IMR-90 (cell line): ENCODE data around the gene SLC23A1. TPM values are rescaled to one million over a fixed set of nuclear protein-coding genes. Genes with fewer than 3 reads are reported as not detected.

Experiments
- ATAC-seq: fragments of 200-7000 bp; cut with Tn5 transposase; 2 replicates; pipeline ENCODE4 v1.9.1; 2020; ENCODE audit warnings: low read depth, mild to moderate bottlenecking, moderate library complexity
- BruUV-seq: library from RNA; stranded (reverse); fragments of 400-500 nt; replicated peaks from 2 replicates; lab custom pipeline; 2021; lab: Mats Ljungman, UMichigan
- CTCF ChIA-PET: fragments of 300-600 bp; formaldehyde crosslinking; extraction: SDS; loops from one replicate; lab custom pipeline; 2021; ENCODE audit warnings: antibody characterized with exemption; lab: Yijun Ruan, JAX
- POLR2A ChIA-PET: fragments of 300-600 bp; sonication (Branson Sonifier 250); formaldehyde crosslinking; loops from one replicate; lab custom pipeline; 2022; ENCODE audit warnings: antibody characterized with exemption; ENCODE audit not compliant: unreplicated experiment; lab: Charles Lee
- DNase-seq: peaks from one replicate; pipeline ENCODE4 v3.0.0; 2013
- H2AFZ ChIP-seq: replicated peaks from 2 replicates; pipeline ENCODE3; 2013; ENCODE audit warnings: low read length, mild to moderate bottlenecking; ENCODE audit not compliant: poor library complexity
- H2AK5ac ChIP-seq: 2 replicates; pipeline ENCODE4 v1.6.1; 2013; ENCODE audit warnings: low read depth, low read length, inconsistent platforms
- H2AK9ac ChIP-seq: replicated peaks from 2 replicates; pipeline ENCODE3; 2013; ENCODE audit warnings: mild to moderate bottlenecking, low read depth, low read length, moderate library complexity; ENCODE audit not compliant: poor library complexity
- H2BK120ac ChIP-seq: 2 replicates; pipeline ENCODE4 v1.6.1; 2013; ENCODE audit warnings: low read depth, low read length, inconsistent platforms
- H2BK15ac ChIP-seq: 3 replicates; pipeline ENCODE4 v1.6.1; 2013; ENCODE audit warnings: low read depth, low read length, inconsistent platforms
- H2BK20ac ChIP-seq: 2 replicates; pipeline ENCODE4 v1.6.1; 2013; ENCODE audit warnings: low read depth, mild to moderate bottlenecking, inconsistent platforms, low read length, moderate library complexity
- H2BK5ac ChIP-seq: 2 replicates; pipeline ENCODE4 v1.6.1; 2013; ENCODE audit warnings: mild to moderate bottlenecking, low read depth, low read length, inconsistent platforms; ENCODE audit not compliant: poor library complexity, severe bottlenecking
- H3K14ac ChIP-seq: replicated peaks from 2 replicates; pipeline ENCODE4 v1.6.1; 2013; ENCODE audit warnings: low read depth, low read length, inconsistent platforms
- H3K18ac ChIP-seq: 2 replicates; pipeline ENCODE4 v1.6.1; 2013; ENCODE audit warnings: low read depth, low read length, control low read depth
- H3K23ac ChIP-seq: 2 replicates; pipeline ENCODE4 v1.6.1; 2013; ENCODE audit warnings: low read depth, low read length, inconsistent platforms
- H3K27ac ChIP-seq: 2 replicates; pipeline ENCODE4 v1.5.1; 2013; ENCODE audit warnings: mild to moderate bottlenecking, control low read depth, low read length; ENCODE audit not compliant: insufficient read depth
- H3K27me3 ChIP-seq: 2 replicates; pipeline ENCODE4 v1.6.1; 2013; ENCODE audit warnings: low read length; ENCODE audit not compliant: control insufficient read depth, insufficient read depth
- H3K36me3 ChIP-seq: 2 replicates; pipeline ENCODE4 v1.6.1; 2013; ENCODE audit warnings: low read length, mixed read lengths; ENCODE audit not compliant: control insufficient read depth, insufficient read depth
- H3K4ac ChIP-seq: 2 replicates; pipeline ENCODE4 v1.6.1; 2013; ENCODE audit warnings: low read depth, low read length, inconsistent platforms
- H3K4me1 ChIP-seq: 2 replicates; pipeline ENCODE4 v1.6.1; 2013; ENCODE audit warnings: low read length, mixed read lengths; ENCODE audit not compliant: control insufficient read depth, insufficient read depth
- H3K4me2 ChIP-seq: 2 replicates; pipeline ENCODE4 v1.6.1; 2013; ENCODE audit warnings: low read depth, mild to moderate bottlenecking, control low read depth, low read length, moderate library complexity
- H3K4me3 ChIP-seq: 2 replicates; pipeline ENCODE4 v1.5.1; 2013; ENCODE audit warnings: low read depth, mild to moderate bottlenecking, control low read depth, low read length, moderate library complexity; ENCODE audit not compliant: insufficient read depth
- H3K56ac ChIP-seq: 2 replicates; pipeline ENCODE4 v1.6.1; 2013; ENCODE audit warnings: low read length, inconsistent platforms; ENCODE audit not compliant: insufficient read depth; ENCODE audit errors: extremely low read depth
- H3K79me1 ChIP-seq, 2 experiments: 2 replicates each; pipeline ENCODE4 v1.6.1; 2013; ENCODE audit warnings: low read length in 2 of 2, inconsistent platforms in 1 of 2, low read depth in 1 of 2
- H3K9ac ChIP-seq: 2 replicates; pipeline ENCODE4 v1.6.1; 2013; ENCODE audit warnings: low read depth, low read length, control low read depth
- H3K9me1 ChIP-seq: 2 replicates; pipeline ENCODE4 v1.6.1; 2013; ENCODE audit warnings: low read length, inconsistent platforms; ENCODE audit not compliant: insufficient read depth
- H3K9me3 ChIP-seq: 2 replicates; pipeline ENCODE4 v1.6.1; 2013; ENCODE audit warnings: low read length; ENCODE audit not compliant: control insufficient read depth, insufficient read depth
- H4K20me1 ChIP-seq: 2 replicates; pipeline ENCODE4 v1.6.1; 2013; ENCODE audit warnings: low read length, inconsistent platforms; ENCODE audit not compliant: insufficient read depth
- H4K5ac ChIP-seq: 2 replicates; pipeline ENCODE4 v1.6.1; 2013; ENCODE audit warnings: mild to moderate bottlenecking, low read depth, low read length, control low read depth
- H4K8ac ChIP-seq, 2 experiments: 2 replicates each; pipeline ENCODE4 v1.6.1; 2013; ENCODE audit warnings: low read depth in 2 of 2, low read length in 2 of 2, control low read depth in 1 of 2, inconsistent platforms in 1 of 2
- H4K91ac ChIP-seq: 2 replicates; pipeline ENCODE4 v1.6.1; 2013; ENCODE audit warnings: low read depth, low read length, inconsistent platforms; ENCODE audit not compliant: insufficient read depth
- CHD1 ChIP-seq: IDR thresholded peaks from 2 replicates; pipeline ENCODE4 v1.6.1; 2012; ENCODE audit warnings: low read depth, low read length, improper control_type of control experiment
- FOS ChIP-seq: fragments of 150-350 bp; IDR thresholded peaks from 2 replicates; pipeline ENCODE4 v1.6.1; 2016; ENCODE audit warnings: low read depth, low read length
- RAD21 ChIP-seq: IDR thresholded peaks from 2 replicates; pipeline ENCODE4 v1.6.1; 2012; ENCODE audit warnings: low read length, improper control_type of control experiment
- RFX5 ChIP-seq: IDR thresholded peaks from 2 replicates; pipeline ENCODE4 v1.8.0; 2012; ENCODE audit warnings: low read depth, mild to moderate bottlenecking, low read length, moderate library complexity
- WGBS, 2 experiments: methylation state at CpG; one replicate each; pipeline versions ENCODE4 v1.1.5 to v1.1.7; 2013; ENCODE audit warnings: missing lambda C conversion rate in 2 of 2; ENCODE audit not compliant: insufficient read length in 1 of 2; ENCODE audit errors: extremely low coverage in 2 of 2; 5-methylcytosine and 5-hydroxymethylcytosine counted together
- dilution Hi-C: fragments of 300-500 bp; cut with HindIII; formaldehyde crosslinking; loops from one replicate; pipeline ENCODE4 v1.14.3; 2018; ENCODE audit warnings: low sequenced_read_pairs; ENCODE audit not compliant: unreplicated experiment
- in situ Hi-C: fragments of 300-500 bp; cut with MboI; formaldehyde crosslinking; loops from 3 replicates; pipeline ENCODE4 v1.14.3; 2019; ENCODE audit warnings: low sequenced_read_pairs, inconsistent platforms, mixed read lengths
- intact Hi-C: fragments of 100-400 bp; cut with micrococcal nuclease; formaldehyde crosslinking; loops from 2 replicates; pipeline ENCODE4 v1.10.0; 2022
- polyA plus RNA-seq, 3 experiments: library from polyadenylated mRNA; depleted of rRNA; stranded (reverse); fragments of >200 nt; gene quantifications; 2 replicates each; pipeline ENCODE4 v1.2.3, GENCODE V29; 2012; ENCODE audit warnings: low replicate concordance in 1 of 3
- total RNA-seq: library from RNA; depleted of rRNA; stranded (reverse); fragments of >200 nt; gene quantifications from 2 replicates; pipeline ENCODE4 v1.2.3, GENCODE V29; 2012

Gene SLC23A1
- total and polyA plus RNA-seq, 2 of the 4 experiments (the other 2 are of a cell fraction), result not detected

DNA sequence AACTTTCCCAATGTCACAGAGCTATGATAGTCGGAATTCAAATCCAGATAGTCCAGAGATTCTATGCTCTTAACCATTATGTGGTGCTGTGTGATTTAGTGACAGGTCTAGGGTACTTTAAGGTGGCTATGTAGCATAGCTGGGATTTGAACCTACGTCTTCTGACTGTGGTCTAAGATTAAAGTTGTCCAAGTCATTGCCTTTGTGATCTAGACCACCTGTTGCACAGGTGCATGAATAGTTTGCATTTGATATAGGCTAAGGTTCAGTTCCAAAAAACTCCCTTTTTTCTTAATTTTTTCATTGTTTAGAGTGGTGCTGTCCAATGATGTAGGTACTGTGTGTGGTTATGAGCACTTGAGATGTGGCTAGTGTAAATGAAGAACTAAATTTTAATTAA is 38.9 kb downstream of the SLC23A1 start:
- H3K4me3 ChIP-seq, result no peak overlapping the region
- no peak overlapping the region for H4K8ac ChIP-seq
- H3K18ac ChIP-seq, result no peak overlapping the region
- H3K4ac ChIP-seq, result no peak overlapping the region
- H2BK5ac ChIP-seq, result no peak overlapping the region
- TF ChIP-seq RFX5 (no peak), RAD21 (no peak), FOS (no peak), CHD1 (no peak)
- H3K27me3 ChIP-seq, result no peaks in the 10 kb centered on the region
- no peak overlapping the region for H4K5ac ChIP-seq
- no peak overlapping the region for H4K91ac ChIP-seq
- intact Hi-C loops (no loop called here), in situ Hi-C loops (no loop called here), dilution Hi-C loops (no loop called here)
- H3K36me3 ChIP-seq, result no peaks in the 10 kb centered on the region
- H3K79me1 ChIP-seq, result peaks cover 0 to 48% of the 10 kb centered on the region in 2 experiments; a peak in 3 of 4 replicates
- BruUV-seq, result no TSS peak
- no peak overlapping the region for H2BK15ac ChIP-seq
- peaks cover 3% of the 10 kb centered on the region for H3K4me1 ChIP-seq
- no peak overlapping the region for H3K9ac ChIP-seq
- DNase-seq (no peak), ATAC-seq (no peak)
- H2BK120ac ChIP-seq, result no peak overlapping the region
- no peaks in the 10 kb centered on the region for H3K9me3 ChIP-seq
- no peak overlapping the region for H3K27ac ChIP-seq
- ChIA-PET CTCF (no interaction called here), POLR2A (no interaction called here)
- no peak overlapping the region for H3K14ac ChIP-seq
- no peak overlapping the region for H2AK9ac ChIP-seq
- H2AK5ac ChIP-seq, result no peak overlapping the region
- no CpG with 5 or more reads among the region's 2 CpGs for WGBS, 2 experiments
- H3K23ac ChIP-seq, result peak overlapping the region; percentile 45; the same call in 1 of the 2 replicates
- H2AFZ ChIP-seq, result no peak overlapping the region
- H3K56ac ChIP-seq, result no peak overlapping the region
- H3K4me2 ChIP-seq, result peak overlapping the region; percentile 25; the same call in 1 of the 2 replicates
- peaks cover 75% of the 10 kb centered on the region for H4K20me1 ChIP-seq
- H3K9me1 ChIP-seq, result peaks cover 8% of the 10 kb centered on the region; the same call in 1 of the 2 replicates
- no peak overlapping the region for H2BK20ac ChIP-seq
